ENCODE results near the gene WDR91. TPM values are rescaled to one million over a fixed set of nuclear protein-coding genes. Genes with fewer than 3 reads are reported as not detected.

WDR91 gene
- polyA plus RNA-seq, 1 experiment = 6.3 TPM

GRCh38 chr7:135206941-135207391, 4.4 kb downstream of the WDR91 start:
- H3K27ac ChIP-seq (ENCODE audit: low read depth, low read length) = no peak overlapping the region
- POLR2A ChIA-PET = no interaction called here
- no peaks in the 10 kb centered on the region for H3K27me3 ChIP-seq (ENCODE audit: control insufficient read depth, insufficient read depth, low read length)
- H3K9me3 ChIP-seq (ENCODE audit: control insufficient read depth, insufficient read depth, low read length) = no peaks in the 10 kb centered on the region; the same call in 1 of the 2 replicates
- DNase-seq (ENCODE audit: low read depth, low spot score) = no peak
- TF ChIP-seq CTCF (IDR thresholded peaks at IDR 0.05; ENCODE audit: low read depth, low read length) = no peak
- CTCF ChIA-PET = no interaction called here
- no peak overlapping the region for H3K4me3 ChIP-seq (ENCODE audit: low read depth, low read length)

GRCh38 chr7:135205850-135206249, 5.5 kb downstream of the WDR91 start:
- DNase-seq (ENCODE audit: low read depth, low spot score) = no peak
- H3K9me3 ChIP-seq (ENCODE audit: control insufficient read depth, insufficient read depth, low read length) = no peaks in the 10 kb centered on the region
- H3K27ac ChIP-seq (ENCODE audit: low read depth, low read length) = no peak overlapping the region
- no peaks in the 10 kb centered on the region for H3K27me3 ChIP-seq (ENCODE audit: control insufficient read depth, insufficient read depth, low read length)
- H3K4me3 ChIP-seq (ENCODE audit: low read depth, low read length) = no peak overlapping the region
- ChIA-PET CTCF (interaction anchor here (1.5 kb wide), 1 partner anchor 75 kb away, joined by 7 read pairs; no protein-coding TSS in a partner anchor), POLR2A (no interaction called here)
- TF ChIP-seq CTCF (IDR thresholded peaks at IDR 0.05; ENCODE audit: low read depth, low read length) = no peak

GRCh38 chr7:135204876-135205275, 6.5 kb downstream of the WDR91 start:
- DNase-seq (ENCODE audit: low read depth, low spot score) = no peak
- ChIA-PET CTCF (interaction anchor here (1.1 to 1.5 kb wide), 2 partner anchors 34 to 76 kb away, joined by 4 to 7 read pairs; no protein-coding TSS in a partner anchor), POLR2A (interaction anchor here (1.0 kb wide), 1 partner anchor 218 kb away, joined by 3 read pairs; the partner anchor contains the start of gene AGBL3)
- no peak for TF ChIP-seq CTCF (IDR thresholded peaks at IDR 0.05; ENCODE audit: low read depth, low read length)
- H3K9me3 ChIP-seq (ENCODE audit: control insufficient read depth, insufficient read depth, low read length) = no peaks in the 10 kb centered on the region
- no peak overlapping the region for H3K27ac ChIP-seq (ENCODE audit: low read depth, low read length)
- H3K4me3 ChIP-seq (ENCODE audit: low read depth, low read length) = no peak overlapping the region
- no peaks in the 10 kb centered on the region for H3K27me3 ChIP-seq (ENCODE audit: control insufficient read depth, insufficient read depth, low read length)

- H3K27me3 ChIP-seq (ENCODE audit: control insufficient read depth, insufficient read depth, low read length) = no peaks in the 10 kb centered on the region
- TF ChIP-seq CTCF (IDR thresholded peaks at IDR 0.05; ENCODE audit: low read depth, low read length) = no peak
- DNase-seq (ENCODE audit: low read depth, low spot score) = peak; percentile 44
- no peak overlapping the region for H3K27ac ChIP-seq (ENCODE audit: low read depth, low read length)
- no peaks in the 10 kb centered on the region for H3K9me3 ChIP-seq (ENCODE audit: control insufficient read depth, insufficient read depth, low read length)
- CTCF ChIA-PET = interaction anchor here (1.1 to 1.5 kb wide), 2 partner anchors 33 to 77 kb away, joined by 4 to 7 read pairs; no protein-coding TSS in a partner anchor
- no peak overlapping the region for H3K4me3 ChIP-seq (ENCODE audit: low read depth, low read length)
- POLR2A ChIA-PET = interaction anchor here (1.0 kb wide), 2 partner anchors 10 to 218 kb away, joined by 3 read pairs; partner anchors contain the start of gene AGBL3
Observed at GRCh38 chr7:135204341-135204749, 7.0 kb downstream of the WDR91 start.

GRCh38 chr7:135201350-135201749, 10.0 kb downstream of the WDR91 start:
- H3K27me3 ChIP-seq (ENCODE audit: control insufficient read depth, insufficient read depth, low read length) = no peaks in the 10 kb centered on the region
- no peaks in the 10 kb centered on the region for H3K9me3 ChIP-seq (ENCODE audit: control insufficient read depth, insufficient read depth, low read length)
- ChIA-PET POLR2A (no interaction called here), CTCF (interaction anchor here (2.0 kb wide), 1 partner anchor 30 kb away, joined by 7 read pairs; the partner anchor contains the start of gene CYREN)
- DNase-seq (ENCODE audit: low read depth, low spot score) = no peak
- no peak overlapping the region for H3K4me3 ChIP-seq (ENCODE audit: low read depth, low read length)
- peak overlapping the region; percentile 31 for H3K27ac ChIP-seq (ENCODE audit: low read depth, low read length)
- TF ChIP-seq CTCF (IDR thresholded peaks at IDR 0.05; ENCODE audit: low read depth, low read length) = no peak
